IMR-90 (cell line): ENCODE data around the gene RLN3.

Source experiments
- CTCF ChIP-seq: conservative IDR thresholded peaks from 2 replicates; pipeline ENCODE4 v1.5.1; 2012; ENCODE audit warnings: mild to moderate bottlenecking, low read depth, low read length, improper control_type of control experiment
- ELK1 ChIP-seq: fragments of 150-350 bp; IDR thresholded peaks from 2 replicates; pipeline ENCODE4 v1.6.1; 2016; ENCODE audit warnings: low read depth, mild to moderate bottlenecking, low read length, moderate library complexity, borderline replicate concordance
- RAD21 ChIP-seq: IDR thresholded peaks from 2 replicates; pipeline ENCODE4 v1.6.1; 2012; ENCODE audit warnings: low read length, improper control_type of control experiment

- no peak for TF ChIP-seq CTCF
- TF ChIP-seq ELK1, result no peak
- TF ChIP-seq RAD21, result no peak
These were observed 6.5 kb upstream of the RLN3 start for GRCh38 chr19:14021474-14021873.
